ENCODE data around the gene L3MBTL1.
A peak's percentile ranks its signal among the peaks of the same experiment; 100 is the strongest.

L3MBTL1 gene

DNA sequence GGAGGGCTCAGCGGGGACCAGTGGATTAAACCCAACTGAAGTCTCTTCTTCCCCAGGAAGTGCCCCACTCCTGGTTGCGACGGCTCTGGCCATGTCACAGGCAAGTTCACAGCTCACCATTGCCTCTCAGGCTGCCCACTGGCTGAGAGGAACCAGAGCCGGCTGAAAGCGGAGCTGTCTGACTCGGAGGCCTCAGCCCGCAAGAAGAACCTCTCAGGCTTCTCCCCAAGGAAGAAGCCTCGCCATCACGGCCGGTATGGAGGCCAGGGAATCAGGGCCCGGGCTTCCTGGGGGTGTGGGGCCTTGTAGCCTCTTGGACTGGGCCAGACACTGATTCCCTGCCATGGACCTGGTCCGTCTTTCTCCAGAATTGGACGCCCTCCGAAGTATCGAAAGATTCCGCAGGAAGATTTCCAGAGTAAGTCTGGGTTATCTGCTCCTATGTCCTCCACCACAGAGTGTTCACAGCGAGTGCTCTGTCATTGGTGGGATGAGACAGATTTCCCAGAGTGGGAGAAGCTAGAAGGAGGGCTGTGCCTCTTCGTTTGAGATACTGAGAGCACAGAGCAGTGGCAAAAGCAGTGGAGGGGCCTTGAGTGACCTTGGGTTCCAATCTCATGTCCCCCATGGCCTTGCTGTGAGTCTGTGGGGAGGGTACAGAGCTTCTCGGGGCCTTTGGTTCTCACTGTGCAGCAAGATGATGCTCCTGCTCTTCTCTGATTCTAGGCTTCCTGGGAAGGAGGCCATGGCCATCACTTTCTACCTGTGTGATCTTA, 28.7 kb downstream of the L3MBTL1 start:
- DNase-seq: no peak

DNA sequence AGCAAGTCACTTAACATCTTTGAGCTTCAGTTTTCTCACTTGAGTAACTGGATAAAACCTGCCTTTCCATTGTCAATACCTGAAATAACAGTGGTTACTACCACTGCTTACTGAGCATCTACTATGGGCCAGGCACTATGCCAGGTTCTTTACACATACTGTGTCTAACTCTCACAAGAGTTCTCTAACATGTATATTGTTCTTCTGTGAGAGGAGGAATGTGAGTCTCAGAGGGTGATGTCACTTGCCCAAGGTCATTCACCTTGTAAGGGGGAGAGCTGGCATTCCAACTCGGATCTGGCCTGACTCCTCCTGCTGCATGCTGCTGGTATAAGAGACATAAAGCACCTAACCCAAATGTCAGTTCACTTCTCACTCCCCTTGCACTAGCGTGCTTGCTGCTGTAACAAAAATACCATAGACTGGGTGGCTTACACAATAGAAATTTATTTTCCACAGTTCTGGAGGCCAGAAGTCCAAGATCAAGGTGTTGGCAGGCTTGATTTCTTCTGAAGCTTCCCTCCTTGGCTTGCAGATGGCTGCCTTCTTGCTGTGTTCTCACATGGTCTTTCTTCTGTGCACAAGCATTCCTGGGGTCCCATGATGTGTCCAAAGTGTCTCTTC, 29.4 kb downstream of the L3MBTL1 start:
- DNase-seq: no peak

DNA sequence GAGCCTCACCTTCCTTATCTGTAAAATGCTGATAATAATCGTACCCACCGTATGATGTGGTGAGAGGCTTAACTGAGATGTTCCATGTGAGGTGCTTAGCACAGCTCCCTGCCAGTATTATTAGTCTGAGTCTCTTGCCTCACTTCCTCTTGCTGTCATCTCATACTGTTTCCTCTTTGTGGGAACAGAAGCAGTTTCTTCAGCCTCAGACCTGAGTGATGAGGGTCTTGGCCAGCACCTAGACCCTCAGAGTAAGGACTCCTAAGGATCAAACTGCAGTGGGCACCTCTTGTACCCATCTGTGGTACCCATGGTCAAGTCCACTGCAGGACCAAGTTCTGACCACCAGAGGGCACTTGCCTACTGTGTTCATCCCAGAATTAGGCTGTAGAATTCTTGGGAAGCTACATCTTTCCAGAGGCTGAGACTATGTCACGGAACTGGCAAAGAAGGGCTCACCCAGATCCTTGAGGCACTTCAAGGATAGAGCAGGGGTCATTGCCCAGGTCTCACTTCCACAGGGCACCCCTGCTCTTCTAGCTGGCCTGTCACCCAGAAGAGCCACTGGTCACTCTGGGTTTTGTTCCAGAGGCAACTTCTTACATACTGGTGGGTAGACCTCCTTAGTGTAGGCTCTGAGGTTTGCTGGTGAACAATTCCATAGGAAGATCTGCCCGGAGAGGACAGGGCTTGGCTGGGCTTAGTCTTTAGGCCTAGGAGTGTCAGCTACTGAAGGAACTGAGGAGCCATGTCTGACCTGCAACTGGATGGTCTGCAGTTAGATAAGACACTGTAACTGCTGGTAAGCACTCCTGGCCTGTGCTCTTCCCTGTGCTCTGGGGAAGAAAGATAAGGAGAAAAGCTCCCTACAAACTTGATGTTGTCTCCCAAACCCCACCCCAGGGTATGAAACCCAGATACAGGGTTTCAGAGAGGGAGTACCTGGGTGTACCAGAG, 30.7 kb downstream of the L3MBTL1 start:
- peak; percentile 74 for DNase-seq

DNA sequence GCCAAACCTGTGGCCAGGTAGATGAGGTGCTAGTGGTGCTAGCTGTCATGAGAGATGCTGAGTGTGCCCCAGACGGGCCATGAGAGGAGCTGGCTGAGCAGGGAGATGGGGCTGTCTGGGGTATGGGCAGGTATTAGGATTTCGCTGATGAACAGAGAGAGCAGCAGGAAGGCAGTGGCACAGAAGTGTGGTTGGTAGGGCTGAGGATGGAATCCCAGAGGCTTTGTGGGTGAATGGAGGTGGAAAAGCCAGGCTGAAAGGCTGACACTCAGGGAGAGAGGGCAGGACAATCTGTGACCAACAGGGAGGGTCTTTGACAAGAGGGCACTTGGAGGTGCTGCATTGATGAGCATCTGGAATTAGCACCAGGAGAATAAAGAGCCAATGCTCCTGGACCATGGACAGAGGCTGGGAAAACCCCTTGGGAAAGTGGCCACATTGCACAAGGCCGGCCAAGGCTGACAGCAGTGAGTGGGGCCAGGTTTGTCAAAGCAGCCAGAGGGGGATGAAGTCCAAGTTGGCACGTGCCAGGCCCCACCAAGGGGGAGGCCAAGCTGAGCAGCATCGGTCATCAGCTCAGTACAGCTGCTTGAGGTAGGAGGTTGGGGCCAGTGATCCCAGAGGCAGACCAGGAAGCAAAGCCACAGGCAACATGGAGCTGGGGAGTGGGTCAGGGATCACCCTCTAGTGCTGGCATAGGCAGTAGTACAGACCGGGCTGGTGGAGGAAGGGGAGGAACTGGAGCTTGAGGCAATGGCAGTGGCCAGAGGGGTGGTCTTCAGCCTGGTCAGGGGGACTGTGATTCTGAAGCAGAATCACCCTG, 31.6 kb downstream of the L3MBTL1 start:
- no peak for DNase-seq

- no peak for DNase-seq
Measured at GRCh38 chr20:43539975-43540672, 32.6 kb downstream of the L3MBTL1 start.

DNA sequence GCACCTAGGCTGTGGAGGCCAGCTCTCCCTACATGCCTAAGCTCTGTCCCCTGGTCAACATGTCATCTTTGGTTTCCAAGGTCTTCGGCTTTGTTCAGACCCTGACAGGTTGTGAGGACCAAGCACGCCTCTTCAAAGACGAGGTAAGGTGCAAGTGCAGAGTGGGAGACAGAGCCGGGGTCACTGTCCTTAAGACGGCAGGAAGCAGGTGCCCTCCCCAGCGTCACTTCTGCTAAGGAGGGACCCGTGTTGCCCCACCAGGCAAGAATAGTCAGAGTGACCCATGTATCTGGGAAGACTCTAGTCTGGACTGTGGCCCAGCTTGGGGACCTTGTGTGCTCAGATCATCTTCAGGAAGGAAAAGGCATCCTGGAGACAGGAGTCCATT, 33.2 kb downstream of the L3MBTL1 start:
- DNase-seq: no peak

DNA sequence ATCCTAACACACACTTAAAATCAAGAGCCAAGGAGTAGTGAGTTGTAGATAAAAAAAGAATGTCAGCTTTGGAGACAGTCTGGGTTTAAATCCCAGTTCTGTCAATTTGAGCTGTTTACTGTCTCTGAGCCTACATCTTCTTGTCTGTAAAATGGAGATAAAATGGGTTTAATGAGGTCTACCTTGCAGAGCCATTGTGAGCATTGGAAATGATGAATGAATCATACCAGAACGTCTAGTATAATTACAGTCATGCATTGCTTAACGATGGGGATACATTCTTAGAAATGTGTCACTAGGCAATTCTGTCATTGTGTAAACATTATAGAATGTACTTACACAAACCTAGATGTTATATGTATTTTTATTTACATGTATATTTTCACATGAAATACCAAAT, 33.7 kb downstream of the L3MBTL1 start:
- DNase-seq: no peak

DNA sequence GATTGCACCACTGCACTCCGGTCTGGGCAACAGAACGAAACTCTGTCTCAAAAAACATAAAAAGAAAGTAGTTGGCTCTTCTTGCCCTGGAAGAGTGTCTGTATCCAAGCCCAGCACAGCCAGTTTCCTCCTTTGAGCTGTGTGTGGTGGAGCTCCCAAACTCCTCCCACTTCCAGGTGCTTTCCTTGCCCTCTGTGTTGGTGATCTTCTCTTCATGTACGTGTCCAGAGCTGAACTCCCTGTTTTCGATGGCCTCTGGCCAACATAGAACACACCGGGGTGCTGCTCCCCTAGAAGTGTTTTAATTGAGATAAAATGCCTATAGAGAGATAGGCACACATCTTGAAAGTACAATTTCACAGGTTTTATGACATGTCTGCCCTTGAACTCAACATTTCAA, 34.7 kb downstream of the L3MBTL1 start:
- DNase-seq: no peak

- no peak for DNase-seq
Measured at GRCh38 chr20:43542674-43543073, 35.2 kb downstream of the L3MBTL1 start.

DNA sequence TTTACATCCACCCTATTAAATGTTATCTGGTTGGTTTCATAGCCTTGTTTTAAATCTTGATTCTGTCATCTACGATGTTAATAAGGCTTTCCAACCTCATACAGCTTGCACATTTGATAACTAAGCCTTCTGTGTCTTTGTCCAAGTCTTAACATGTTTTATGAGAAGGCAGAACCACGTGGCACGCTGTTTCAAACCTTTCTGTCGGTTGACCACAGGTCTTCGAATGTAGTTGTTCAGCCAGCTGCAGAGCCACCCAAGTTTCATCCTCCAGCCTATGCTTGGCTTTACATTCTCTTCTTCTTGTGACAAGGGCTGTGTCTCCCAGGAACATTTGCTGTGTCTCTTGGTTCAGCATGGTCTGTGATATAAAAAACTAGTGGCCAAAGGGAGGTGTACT, 35.6 kb downstream of the L3MBTL1 start:
- DNase-seq: no peak

DNA sequence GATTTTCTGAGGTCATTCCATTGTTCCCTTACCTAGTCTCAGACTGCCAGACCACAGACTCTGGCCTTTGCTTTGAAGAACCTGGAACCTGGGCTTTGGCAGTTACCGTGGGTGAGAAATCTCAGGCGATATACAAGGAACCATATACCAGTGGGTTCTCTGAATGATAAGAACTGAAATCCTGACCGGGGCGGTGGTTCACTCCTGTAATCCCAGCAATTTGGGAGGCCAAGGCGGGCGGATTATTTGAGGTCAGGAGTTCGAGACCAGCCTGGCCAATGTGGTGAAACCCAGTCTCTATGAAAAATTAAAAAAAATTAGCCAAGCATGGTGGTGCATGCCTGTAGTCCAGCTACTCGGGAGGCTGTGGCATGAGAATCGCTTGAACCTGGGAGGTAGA, 37.0 kb downstream of the L3MBTL1 start:
- DNase-seq: no peak

DNA sequence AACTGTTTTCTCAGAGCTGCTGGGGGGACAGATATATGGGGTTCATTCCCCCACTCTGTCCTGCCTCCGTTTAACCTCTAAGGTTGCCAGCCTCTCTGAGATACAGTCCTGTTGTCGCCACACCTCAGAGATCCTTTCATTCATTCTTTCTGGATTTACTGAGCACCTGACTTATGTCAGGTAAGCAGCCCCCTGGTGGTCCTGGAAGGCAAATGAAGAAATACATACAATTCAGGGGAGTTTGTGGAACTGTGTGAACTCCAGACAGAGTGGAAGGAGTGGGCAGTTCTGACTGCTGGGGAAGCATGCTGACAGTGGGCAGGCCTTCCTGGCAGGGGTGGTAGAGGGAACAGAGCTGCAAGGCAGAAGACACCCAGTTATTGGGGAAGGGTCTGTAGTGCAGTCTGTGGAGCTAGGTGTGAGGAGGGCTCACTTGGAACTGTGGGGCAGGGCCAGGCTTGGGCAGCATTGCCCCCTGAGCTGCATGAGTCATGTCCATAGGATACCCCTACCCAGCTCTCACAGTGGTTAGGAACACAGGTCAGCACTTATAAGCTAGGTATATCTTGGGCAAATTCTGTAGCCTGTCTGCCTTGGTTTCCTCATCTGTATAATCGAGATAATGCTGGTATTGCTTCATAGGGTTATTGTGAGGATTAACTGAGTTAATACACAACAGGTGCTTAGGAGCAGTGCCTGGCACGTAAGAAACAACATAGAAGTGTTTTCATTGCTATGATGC, 38.5 kb downstream of the L3MBTL1 start:
- peak; percentile 31 for DNase-seq

DNA sequence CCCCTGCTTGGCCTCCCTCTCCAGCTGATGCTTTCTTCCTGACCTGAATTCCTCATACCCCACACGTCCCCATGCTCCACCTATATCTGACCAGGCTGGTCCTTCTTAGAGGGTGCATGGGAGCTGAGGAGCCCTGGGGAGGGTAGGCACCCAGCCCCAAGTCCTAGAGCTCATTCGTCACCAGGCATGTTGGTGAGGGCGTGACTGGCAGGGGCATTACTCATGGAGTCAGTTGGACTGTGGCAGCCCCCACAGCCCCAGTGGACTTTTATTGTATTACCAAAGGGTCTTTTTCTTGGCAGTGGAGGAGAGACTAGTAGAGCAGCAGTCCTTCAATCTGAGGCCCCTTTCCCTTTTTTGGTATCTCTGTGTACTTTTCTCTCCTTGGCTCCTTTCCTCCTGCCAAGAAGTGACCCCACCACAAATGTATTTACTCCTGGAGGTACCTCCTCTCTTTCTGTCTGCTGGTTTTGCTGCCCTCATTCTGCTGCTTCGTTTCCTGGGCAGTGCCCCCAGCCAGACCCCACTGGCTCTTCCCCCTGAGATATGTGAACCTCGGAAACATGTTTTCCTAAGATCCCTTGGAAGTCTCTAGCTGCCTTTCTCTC, 40.9 kb downstream of the L3MBTL1 start:
- no peak for DNase-seq

GRCh38 chr20:43549416-43550065, 42.0 kb downstream of the L3MBTL1 start:
- no peak for DNase-seq

- no peak for DNase-seq
Measured at GRCh38 chr20:43550456-43550855, 43.0 kb downstream of the L3MBTL1 start.

GRCh38 chr20:43554369-43554768, 46.9 kb downstream of the L3MBTL1 start:
- no peak for DNase-seq

GRCh38 chr20:43558412-43559146, 51.1 kb downstream of the L3MBTL1 start, which contains the start of gene SGK2:
Gene SGK2 (plus strand): TSS chr20:43559027. CDS start chr20:43566496, 7,469 bp downstream.
- DNase-seq: no peak

GRCh38 chr20:43559147-43559987, 51.9 kb downstream of the L3MBTL1 start:
- DNase-seq: no peak
